ENCODE data around the gene IRF2BPL. TPM values are rescaled to one million over a fixed set of nuclear protein-coding genes. Genes with fewer than 3 reads are reported as not detected.

Gene IRF2BPL
- 10 to 100 TPM; 15.1 to 74.1 (median 19.3) TPM for total RNA-seq
- long read RNA-seq, donor 1, full-length matches to known transcripts, result 88 of 88 reads
- long read RNA-seq, donor 1, partial matches to known transcripts, result 0 of 88 reads
- long read RNA-seq, donor 1, other reads (novel, unspliced or antisense), result 0 of 88 reads
- long read RNA-seq, donor 2, full-length matches to known transcripts, result 1 of 1 reads
- long read RNA-seq, donor 2, partial matches to known transcripts, result 0 of 1 reads
- long read RNA-seq, donor 2, other reads (novel, unspliced or antisense), result 0 of 1 reads

DNA sequence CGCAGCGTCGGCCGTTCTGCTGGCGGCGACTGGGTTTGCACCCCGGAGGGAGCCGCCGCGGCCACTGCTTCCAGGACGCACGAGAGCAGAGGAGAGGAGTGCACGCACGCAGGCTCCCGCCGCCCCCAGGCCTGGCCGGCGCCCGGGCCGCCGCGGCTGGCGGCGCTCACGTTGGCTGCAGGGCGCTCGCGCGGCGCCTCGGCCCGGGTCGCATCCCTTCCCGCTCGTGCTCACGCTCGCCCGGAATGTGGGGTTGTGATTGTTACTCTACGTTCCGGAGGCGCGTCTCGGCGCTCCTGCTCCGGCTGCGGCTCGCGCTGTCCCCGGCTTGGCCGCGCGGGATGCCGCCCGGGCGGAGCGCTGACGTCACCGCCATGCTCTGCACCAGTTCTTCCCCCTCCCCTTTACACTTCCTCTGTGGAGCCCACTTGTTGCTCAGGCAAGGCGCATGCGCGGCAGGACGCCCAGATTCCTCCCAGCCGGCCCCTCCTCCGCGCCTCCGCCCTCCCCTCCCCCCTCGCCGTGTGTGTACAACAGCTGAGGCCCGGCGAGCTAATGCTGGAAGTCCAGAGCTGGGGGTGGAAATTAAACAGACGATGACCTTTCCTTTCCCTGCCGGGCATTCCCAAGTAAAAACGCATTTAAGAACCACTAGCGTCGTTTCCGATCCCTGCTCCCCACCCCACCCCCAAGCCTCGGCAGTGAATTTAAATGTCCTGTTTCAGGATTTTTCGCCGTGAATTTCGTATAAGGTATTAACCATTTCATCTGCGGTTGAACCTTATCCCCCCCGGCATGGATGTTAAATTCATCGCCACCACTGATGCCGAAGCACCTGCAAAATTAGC, at the start of gene IRF2BPL:
Gene IRF2BPL, minus strand, starts transcription at position 325 of the 848 bp plus-strand sequence. CDS start 916 bp downstream, outside the sequence.
- intact Hi-C loops (cut with DNase I, micrococcal nuclease), result loop anchor here in 1 of 2 donors (5.0 kb wide), 1 partner anchor 76 kb away; no protein-coding TSS in a partner anchor
- peak; percentile 78 for ATAC-seq

DNA sequence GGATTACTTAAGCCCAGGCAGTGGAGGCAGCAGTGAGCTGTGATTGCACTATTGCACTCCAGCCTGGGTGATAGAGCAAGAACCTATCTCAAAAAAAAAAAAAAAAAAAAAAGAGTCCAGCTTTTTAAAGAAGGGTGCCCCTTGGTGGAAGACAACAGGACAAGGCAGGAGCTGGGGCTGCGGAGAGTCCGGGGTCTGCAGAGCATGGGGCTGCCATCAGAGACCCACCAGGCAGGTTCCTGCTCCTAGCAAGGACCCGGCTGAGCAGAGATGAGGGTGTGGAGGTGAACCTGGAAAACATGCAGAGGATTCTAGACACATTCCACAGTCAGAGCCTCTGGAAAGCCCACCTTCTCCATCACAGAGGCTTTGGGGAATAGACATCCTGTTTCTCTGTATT, 48.5 kb upstream of the IRF2BPL start:
- intact Hi-C loops (cut with DNase I, micrococcal nuclease), result no loop called here
- H3K9me3 ChIP-seq, result no peaks in the 10 kb centered on the region
- no peak for DNase-seq
- no peaks in the 10 kb centered on the region for H3K36me3 ChIP-seq (ENCODE audit: low read depth)
- no peak overlapping the region for H3K4me3 ChIP-seq
- TF ChIP-seq CTCF (IDR thresholded peaks at IDR 0.05), result no peak
- no peak for ATAC-seq
- H3K4me1 ChIP-seq (ENCODE audit: low read depth), result no peaks in the 10 kb centered on the region

More for the DNA sequence above, at the start of gene IRF2BPL:
- DNase-seq, result peak; percentile 99 to 100 (median 99)
- TF ChIP-seq CTCF (IDR thresholded peaks at IDR 0.05), result no peak
- Histone ChIP-seq H3K4me3 (peak within 1 kb of the TSS; percentile 46), H3K36me3 (ENCODE audit: low read depth) (no peaks in the 10 kb centered on the region), H3K4me1 (ENCODE audit: low read depth) (peaks cover 47% of the 10 kb centered on the region), H3K9me3 (no peaks in the 10 kb centered on the region)

- Histone ChIP-seq H3K36me3 (ENCODE audit: low read depth) (no peaks in the 10 kb centered on the region), H3K4me1 (ENCODE audit: low read depth) (no peaks in the 10 kb centered on the region), H3K4me3 (no peak overlapping the region), H3K9me3 (no peaks in the 10 kb centered on the region)
- intact Hi-C loops (cut with DNase I, micrococcal nuclease), result no loop called here
- ATAC-seq, result peak; percentile 69
- no peak for TF ChIP-seq CTCF (IDR thresholded peaks at IDR 0.05)
- peak in 1 of 3 donors; percentile 50 for DNase-seq
Measured at GRCh38 chr14:77076113-77076631, 47.7 kb upstream of the IRF2BPL start.

GRCh38 chr14:77074969-77075368, 46.5 kb upstream of the IRF2BPL start:
- Histone ChIP-seq H3K36me3 (ENCODE audit: low read depth) (no peaks in the 10 kb centered on the region), H3K4me3 (no peak overlapping the region), H3K9me3 (no peaks in the 10 kb centered on the region), H3K4me1 (ENCODE audit: low read depth) (no peaks in the 10 kb centered on the region)
- ATAC-seq, result no peak
- TF ChIP-seq CTCF (IDR thresholded peaks at IDR 0.05), result no peak
- DNase-seq, result no peak
- intact Hi-C loops (cut with DNase I, micrococcal nuclease), result no loop called here

DNA sequence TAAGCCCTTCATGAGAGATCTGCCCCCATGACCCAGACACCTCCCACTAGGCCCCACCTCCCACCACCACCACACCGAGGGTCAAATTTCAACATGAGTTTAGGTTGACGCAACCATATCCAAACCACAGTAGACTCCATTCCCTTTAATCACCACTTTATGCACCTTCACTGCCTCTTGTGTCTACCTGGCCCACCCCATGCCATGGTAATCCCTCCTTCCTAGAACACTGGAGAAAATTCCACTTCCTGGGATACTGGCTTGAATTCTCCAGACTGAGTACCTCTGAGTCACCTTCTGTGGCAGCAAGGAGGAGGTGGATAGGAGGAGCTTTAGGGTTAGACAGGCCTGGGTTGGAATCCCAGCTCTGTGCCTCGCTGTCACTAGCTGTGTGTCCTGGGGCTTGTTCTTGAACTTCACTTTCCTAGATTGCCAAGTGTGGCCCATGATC, 43.5 kb upstream of the IRF2BPL start:
- no peak for DNase-seq
- ATAC-seq, result no peak
- intact Hi-C loops (cut with DNase I, micrococcal nuclease), result no loop called here

More for the DNA sequence above, 43.5 kb upstream of the IRF2BPL start:
- TF ChIP-seq CTCF (IDR thresholded peaks at IDR 0.05), result no peak
- Histone ChIP-seq H3K9me3 (no peaks in the 10 kb centered on the region), H3K4me1 (ENCODE audit: low read depth) (no peaks in the 10 kb centered on the region), H3K36me3 (ENCODE audit: low read depth) (no peaks in the 10 kb centered on the region), H3K4me3 (no peak overlapping the region)

All from mucosa of descending colon (tissue), 3 donors.